Spleen (tissue), 11 donors: ENCODE measurements around the gene VWF. TPM values are rescaled to one million over a fixed set of nuclear protein-coding genes. Genes with fewer than 3 reads are reported as not detected.
A peak's percentile ranks its signal among the peaks of the same experiment; 100 is the strongest.

Experiments used
- DNase-seq: peaks from one replicate; pipeline ENCODE4 v3.0.0-alpha.2; 2020
- H3K27ac ChIP-seq, 8 donors: fragments of 200-600 bp; sonication (generic) in 7 of 8; 1 replicate in 4 of 8; 2 replicates in 4 of 8; pipeline versions ENCODE4 v1.5.0 to v1.8.0; 2016 to 2021; ENCODE audit warnings: inconsistent platforms in 4 of 8, mild to moderate bottlenecking in 4 of 8, moderate library complexity in 1 of 8
- H3K27me3 ChIP-seq, 7 donors: fragments of 200-600 bp; sonication (generic) in 6 of 7; replicated peaks in 1 of 7; 1 replicate in 4 of 7; 2 replicates in 3 of 7; pipeline versions ENCODE4 v1.5.0 to v1.8.0; 2016 to 2021; ENCODE audit warnings: inconsistent platforms in 3 of 7, mild to moderate bottlenecking in 1 of 7
- H3K36me3 ChIP-seq, 6 donors: fragments of 200-600 bp; sonication (generic) in 5 of 6; 1 replicate in 4 of 6; 2 replicates in 2 of 6; pipeline versions ENCODE4 v1.5.0 to v1.8.0; 2016 to 2021; ENCODE audit warnings: inconsistent platforms in 2 of 6
- H3K4me1 ChIP-seq, 6 donors: fragments of 200-600 bp; sonication (generic) in 5 of 6; 1 replicate in 3 of 6; 2 replicates in 3 of 6; pipeline versions ENCODE4 v1.5.0 to v1.8.0; 2016 to 2021; ENCODE audit warnings: inconsistent platforms in 3 of 6
- H3K4me3 ChIP-seq, 8 donors: fragments of 200-600 bp; sonication (generic) in 7 of 8; 1 replicate in 4 of 8; 2 replicates in 4 of 8; pipeline versions ENCODE4 v1.5.0 to v1.8.0; 2016 to 2021; ENCODE audit warnings: inconsistent platforms in 4 of 8, mild to moderate bottlenecking in 4 of 8, moderate library complexity in 2 of 8
- H3K9me3 ChIP-seq, 8 donors: fragments of 200-600 bp; sonication (generic) in 7 of 8; 1 replicate in 4 of 8; 2 replicates in 4 of 8; pipeline versions ENCODE4 v1.5.0 to v1.8.0; 2016 to 2021; ENCODE audit warnings: inconsistent platforms in 4 of 8
- POLR2A ChIP-seq, 3 donors: fragments of 450-650 bp; IDR thresholded peaks; one replicate each; pipeline ENCODE4 v1.5.1; 2017; ENCODE audit warnings: antibody characterized with exemption in 3 of 3, mild to moderate bottlenecking in 1 of 3
- POLR2AphosphoS5 ChIP-seq, 3 donors: sonication (generic); formaldehyde crosslinking; IDR thresholded peaks; one replicate each; pipeline ENCODE4 v1.5.1; 2017; ENCODE audit warnings: antibody characterized with exemption in 3 of 3
- WGBS, 5 donors: extraction: QIAGEN DNeasy Blood & Tissue Kit in 3 of 5; methylation state at CpG; one replicate each; pipeline versions ENCODE4 v1.1.5 to v1.1.7; 2013 to 2018; 5-methylcytosine and 5-hydroxymethylcytosine counted together
- intact Hi-C: fragments of 100-400 bp; cut with DNase I; formaldehyde crosslinking; loops from one replicate; pipeline ENCODE4 v1.15.0; 2023; ENCODE audit warnings: low total_unique reads
- polyA plus RNA-seq, 3 donors: library from polyadenylated mRNA; stranded (reverse); fragments of 200-250 nt; gene quantifications; one replicate each; pipeline ENCODE4 v1.2.1, GENCODE V29; 2013
- total RNA-seq, 7 donors: library from RNA; depleted of rRNA in 3 of 7; stranded (reverse); fragments of >200 nt in 3 of 7; fragmentation: NEBNext Ultra II Directional in 4 of 7; extraction: Animal tissue kit (Norgen Biotek cat#: 25700) in 4 of 7; gene quantifications; one replicate each; pipeline versions ENCODE4 v1.1.0 to v1.2.1, GENCODE V29; 2016 to 2021
- TF ChIP-seq, protein P1 (sequence below), 11 experiments: fragments of 200-600 bp in 7 of 11; fragments of 450-650 bp in 4 of 11; sonication (generic) in 4 of 11; IDR thresholded peaks in 8 of 11; conservative IDR thresholded peaks in 3 of 11; 1 replicate in 7 of 11; 2 replicates in 4 of 11; pipeline versions ENCODE4 v1.4.0 to v1.8.0; 2016 to 2021; ENCODE audit warnings: antibody characterized with exemption in 11 of 11, inconsistent platforms in 4 of 11, mild to moderate bottlenecking in 1 of 11
- donor health status: healthy with polysubstance abuse.
- donor health status: DM: no; HTN: no; CAD: no; lungs with moderate emphysema.
- donor health status: DM: no; HTN: no; CAD: no.
- donor health status: Bipolar disorder and iron deficiency.
- donor health status: healthy.
- donor health status: DM: no; HTN: no; CAD: no.
- donor health status: DM: yes; HTN: yes; CAD: no.

The VWF gene
- total and polyA plus RNA-seq, 10 donors, result 12.9 to 957 (median 321) TPM

- Histone ChIP-seq H3K4me1 (no peaks in the 10 kb centered on the region), H3K36me3 (peaks cover 0 to 50% (median 2%) of the 10 kb centered on the region in 6 donors), H3K27ac (peak overlapping the region in 1 of 8 donors; percentile 15), H3K9me3 (no peaks in the 10 kb centered on the region), H3K4me3 (no peak overlapping the region), H3K27me3 (peaks cover 0 to 14% (median 0%) of the 10 kb centered on the region in 7 donors)
- 78 to 90% (median 82%) methylated on average over 7 to 8 of the region's 8 CpGs for WGBS, 5 donors
- DNase-seq, result no peak
- intact Hi-C loops, result no loop called here
- TF ChIP-seq POLR2A (IDR thresholded peaks at IDR 0.05), result no peak
- no peak for TF ChIP-seq POLR2AphosphoS5 (IDR thresholded peaks at IDR 0.05)
- TF ChIP-seq, protein P1, sequence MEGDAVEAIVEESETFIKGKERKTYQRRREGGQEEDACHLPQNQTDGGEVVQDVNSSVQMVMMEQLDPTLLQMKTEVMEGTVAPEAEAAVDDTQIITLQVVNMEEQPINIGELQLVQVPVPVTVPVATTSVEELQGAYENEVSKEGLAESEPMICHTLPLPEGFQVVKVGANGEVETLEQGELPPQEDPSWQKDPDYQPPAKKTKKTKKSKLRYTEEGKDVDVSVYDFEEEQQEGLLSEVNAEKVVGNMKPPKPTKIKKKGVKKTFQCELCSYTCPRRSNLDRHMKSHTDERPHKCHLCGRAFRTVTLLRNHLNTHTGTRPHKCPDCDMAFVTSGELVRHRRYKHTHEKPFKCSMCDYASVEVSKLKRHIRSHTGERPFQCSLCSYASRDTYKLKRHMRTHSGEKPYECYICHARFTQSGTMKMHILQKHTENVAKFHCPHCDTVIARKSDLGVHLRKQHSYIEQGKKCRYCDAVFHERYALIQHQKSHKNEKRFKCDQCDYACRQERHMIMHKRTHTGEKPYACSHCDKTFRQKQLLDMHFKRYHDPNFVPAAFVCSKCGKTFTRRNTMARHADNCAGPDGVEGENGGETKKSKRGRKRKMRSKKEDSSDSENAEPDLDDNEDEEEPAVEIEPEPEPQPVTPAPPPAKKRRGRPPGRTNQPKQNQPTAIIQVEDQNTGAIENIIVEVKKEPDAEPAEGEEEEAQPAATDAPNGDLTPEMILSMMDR (IDR thresholded peaks at IDR 0.05 in 8 of 11, conservative IDR thresholded peaks at IDR 0.05 in 3 of 11), result no peak
Observed at GRCh38 chr12:5973461-5974115, 150.9 kb downstream of the VWF start.

- intact Hi-C loops, result no loop called here
- TF ChIP-seq POLR2A (IDR thresholded peaks at IDR 0.05) (no peak), POLR2AphosphoS5 (IDR thresholded peaks at IDR 0.05) (no peak)
- TF ChIP-seq, protein P1 (IDR thresholded peaks at IDR 0.05 in 8 of 11, conservative IDR thresholded peaks at IDR 0.05 in 3 of 11), result no peak
- WGBS, 5 donors, result 64 to 86% (median 77%) methylated on average over 8 of the region's 8 CpGs
- Histone ChIP-seq H3K27ac (no peak overlapping the region), H3K27me3 (peaks cover 0 to 14% (median 0%) of the 10 kb centered on the region in 7 donors), H3K9me3 (no peaks in the 10 kb centered on the region), H3K4me3 (no peak overlapping the region), H3K4me1 (no peaks in the 10 kb centered on the region), H3K36me3 (peaks cover 0 to 61% (median 2%) of the 10 kb centered on the region in 6 donors)
- DNase-seq, result no peak
Observed at GRCh38 chr12:5972387-5972786, 152.1 kb downstream of the VWF start.

DNA sequence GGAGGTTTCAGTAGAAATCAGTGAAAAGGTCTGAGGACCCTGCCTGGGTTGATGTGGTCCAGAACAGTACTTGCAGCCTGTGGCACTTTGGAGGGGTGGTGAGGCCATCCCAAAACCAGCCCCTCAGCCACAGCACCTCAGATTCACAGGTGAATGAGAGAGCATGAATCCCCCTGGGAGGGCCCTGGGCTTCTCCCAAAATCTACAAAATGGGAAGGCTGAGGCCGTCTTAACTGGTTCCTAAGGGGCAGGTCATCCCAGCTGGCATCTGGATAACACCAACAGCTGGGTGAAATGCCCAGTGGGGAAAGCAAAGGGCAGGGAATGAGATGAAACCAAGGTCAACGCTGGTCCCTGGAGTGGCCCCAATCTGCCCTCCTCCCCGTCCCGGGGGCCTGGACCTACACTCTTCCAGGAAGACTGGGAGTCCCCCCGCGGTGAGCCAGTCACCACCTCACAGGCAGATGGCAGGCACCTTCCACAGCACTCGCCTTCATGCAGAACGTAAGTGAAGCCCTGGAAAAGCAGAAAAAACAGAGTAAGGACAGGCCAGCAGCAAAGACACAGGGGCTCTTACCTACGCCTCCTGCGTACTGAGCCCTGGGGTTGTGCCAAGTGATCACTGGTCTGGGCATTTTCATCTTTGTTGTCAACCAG, 153.1 kb downstream of the VWF start:
- Histone ChIP-seq H3K4me1 (peaks cover 0 to under 1% (median 0%) of the 10 kb centered on the region in 6 donors), H3K36me3 (peaks cover 0 to 61% (median 2%) of the 10 kb centered on the region in 6 donors), H3K27ac (no peak overlapping the region), H3K4me3 (no peak overlapping the region), H3K27me3 (peaks cover 0 to 13% (median 0%) of the 10 kb centered on the region in 7 donors), H3K9me3 (no peaks in the 10 kb centered on the region)
- intact Hi-C loops, result no loop called here
- TF ChIP-seq, protein P1 (IDR thresholded peaks at IDR 0.05 in 8 of 11, conservative IDR thresholded peaks at IDR 0.05 in 3 of 11), result no peak
- TF ChIP-seq POLR2A (IDR thresholded peaks at IDR 0.05) (no peak), POLR2AphosphoS5 (IDR thresholded peaks at IDR 0.05) (no peak)
- WGBS, 5 donors, result 84 to 90% (median 90%) methylated on average over 9 to 10 of the region's 10 CpGs
- no peak for DNase-seq
